ENCODE measurements around the gene CRHR2.

- TF ChIP-seq KAT8 (CRISPR knock-in tag; IDR thresholded peaks at IDR 0.05) (no peak), ZNF44 (CRISPR knock-in tag; IDR thresholded peaks at IDR 0.05) (no peak), ZFAT (CRISPR knock-in tag; conservative IDR thresholded peaks at IDR 0.05) (no peak), EZH2 (conservative IDR thresholded peaks at IDR 0.05; ENCODE audit: low read depth, low read length) (no peak)
- TF ChIP-seq, protein P1, sequence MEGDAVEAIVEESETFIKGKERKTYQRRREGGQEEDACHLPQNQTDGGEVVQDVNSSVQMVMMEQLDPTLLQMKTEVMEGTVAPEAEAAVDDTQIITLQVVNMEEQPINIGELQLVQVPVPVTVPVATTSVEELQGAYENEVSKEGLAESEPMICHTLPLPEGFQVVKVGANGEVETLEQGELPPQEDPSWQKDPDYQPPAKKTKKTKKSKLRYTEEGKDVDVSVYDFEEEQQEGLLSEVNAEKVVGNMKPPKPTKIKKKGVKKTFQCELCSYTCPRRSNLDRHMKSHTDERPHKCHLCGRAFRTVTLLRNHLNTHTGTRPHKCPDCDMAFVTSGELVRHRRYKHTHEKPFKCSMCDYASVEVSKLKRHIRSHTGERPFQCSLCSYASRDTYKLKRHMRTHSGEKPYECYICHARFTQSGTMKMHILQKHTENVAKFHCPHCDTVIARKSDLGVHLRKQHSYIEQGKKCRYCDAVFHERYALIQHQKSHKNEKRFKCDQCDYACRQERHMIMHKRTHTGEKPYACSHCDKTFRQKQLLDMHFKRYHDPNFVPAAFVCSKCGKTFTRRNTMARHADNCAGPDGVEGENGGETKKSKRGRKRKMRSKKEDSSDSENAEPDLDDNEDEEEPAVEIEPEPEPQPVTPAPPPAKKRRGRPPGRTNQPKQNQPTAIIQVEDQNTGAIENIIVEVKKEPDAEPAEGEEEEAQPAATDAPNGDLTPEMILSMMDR (CRISPR knock-in tag; IDR thresholded peaks at IDR 0.05): no peak
These were observed 2.1 kb upstream of the CRHR2 start for GRCh38 chr7:30684351-30684750.
